GM12801 (cell line): Measurements from ENCODE around the gene EPHB4.

Experiments
- CTCF ChIP-seq: IDR thresholded peaks from one replicate; pipeline ENCODE4 v1.5.1; 2011; ENCODE audit warnings: control low read depth; ENCODE audit not compliant: insufficient read length; ENCODE audit errors: extremely low read depth

EPHB4 gene

GRCh38 chr7:100822236-100823139, 4.8 kb downstream of the EPHB4 start:
- no peak for TF ChIP-seq CTCF

DNA sequence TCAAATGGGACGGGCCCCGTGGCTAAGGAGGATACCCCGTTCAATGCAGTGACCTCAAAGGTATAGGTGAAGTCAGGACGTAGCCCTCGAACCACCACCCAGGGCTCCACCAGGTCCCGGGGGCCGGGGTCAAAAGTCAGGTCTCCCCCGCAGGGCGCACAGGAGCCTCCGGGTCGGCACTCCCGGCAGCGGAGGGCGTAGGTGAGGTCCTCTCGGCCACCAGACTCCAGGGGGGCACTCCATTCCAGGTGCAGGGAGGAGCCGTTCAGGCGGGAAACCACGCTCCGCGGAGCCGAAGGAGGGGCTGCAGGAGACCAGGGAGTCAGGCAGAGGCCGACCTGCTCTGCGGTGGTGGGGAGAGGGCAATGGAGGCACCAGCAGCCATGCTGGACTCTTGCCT, 7.7 kb downstream of the EPHB4 start:
- TF ChIP-seq CTCF, result no peak

GRCh38 chr7:100818825-100819224, 8.5 kb downstream of the EPHB4 start:
- TF ChIP-seq CTCF, result no peak

DNA sequence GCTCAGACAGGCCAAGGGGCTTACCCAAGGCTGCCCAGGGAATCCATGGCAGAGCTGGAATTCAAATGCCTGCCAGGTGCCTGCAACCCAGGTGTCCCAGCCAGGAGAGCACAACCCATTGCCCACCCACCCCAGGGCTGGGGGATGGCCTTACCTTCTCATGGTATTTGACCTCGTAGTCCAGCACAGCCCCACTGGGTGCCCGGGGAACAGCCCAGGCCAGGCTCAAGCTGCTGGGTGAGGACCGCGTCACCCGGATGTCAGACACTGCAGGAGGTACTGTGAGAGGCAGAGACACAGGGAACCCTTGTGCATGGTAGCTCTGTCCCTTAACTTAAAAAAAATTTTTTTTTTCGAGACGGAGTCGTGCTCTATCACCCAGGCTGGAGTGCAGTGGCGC, 9.0 kb downstream of the EPHB4 start:
- no peak for TF ChIP-seq CTCF

GRCh38 chr7:100817097-100817496, 10.2 kb downstream of the EPHB4 start:
- TF ChIP-seq CTCF, result no peak

- no peak for TF ChIP-seq CTCF
Observed at GRCh38 chr7:100812729-100813128, 14.6 kb downstream of the EPHB4 start.

DNA sequence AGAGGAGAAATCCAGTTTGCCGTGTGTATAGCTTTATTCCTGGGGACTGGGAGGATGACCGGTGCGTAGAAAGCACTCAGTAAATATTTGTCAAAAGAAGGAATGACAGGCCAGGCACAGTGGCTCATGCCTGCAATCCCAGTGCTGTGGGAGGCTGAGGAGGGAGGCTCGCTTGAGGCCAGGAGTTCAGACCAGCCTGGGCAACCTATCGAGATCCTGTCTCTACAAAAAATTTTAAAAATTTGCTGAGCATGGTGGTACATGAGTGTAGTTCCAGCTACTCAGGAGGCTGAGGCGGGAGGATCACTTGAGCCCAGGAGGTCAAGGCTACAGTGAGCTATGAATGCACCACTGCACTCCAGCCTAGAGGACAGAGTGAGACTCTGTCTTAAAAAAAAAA, 15.8 kb downstream of the EPHB4 start:
- TF ChIP-seq CTCF, result no peak
